ENCODE data around the gene ERC2. TPM values are rescaled to one million over a fixed set of nuclear protein-coding genes. Genes with fewer than 3 reads are reported as not detected.

The ERC2 gene
- total and polyA plus RNA-seq, 12 donors: 0.22 to 4.2 (median 1.7) TPM

- Histone ChIP-seq H3K36me3 (no peaks in the 10 kb centered on the region), H3K4me3 (no peak overlapping the region), H3K27me3 (peaks cover 0 to 7% (median 3%) of the 10 kb centered on the region in 7 donors), H3K4me1 (no peaks in the 10 kb centered on the region), H3K9me3 (no peaks in the 10 kb centered on the region), H3K27ac (no peak overlapping the region)
- ATAC-seq (no peak), DNase-seq (no peak)
- WGBS, 2 donors: 87 to 89% methylated on average over 4 of the region's 4 CpGs
- no peak for TF ChIP-seq CTCF (IDR thresholded peaks at IDR 0.05)
- intact Hi-C loops (cut with DNase I): no loop called here
Observed at GRCh38 chr3:55538158-55538557, 930.1 kb downstream of the ERC2 start.

- 93 to 94% methylated on average over 3 of the region's 3 CpGs for WGBS, 2 donors
Observed at GRCh38 chr3:55537563-55537962, 930.7 kb downstream of the ERC2 start.

GRCh38 chr3:55537129-55537528 is 931.1 kb downstream of the ERC2 start:
- Histone ChIP-seq H3K4me3 (no peak overlapping the region), H3K27ac (no peak overlapping the region), H3K36me3 (no peaks in the 10 kb centered on the region), H3K9me3 (no peaks in the 10 kb centered on the region), H3K4me1 (no peaks in the 10 kb centered on the region), H3K27me3 (peaks cover 0 to 7% (median under 1%) of the 10 kb centered on the region in 7 donors)
- 84 to 85% methylated on average over 7 of the region's 7 CpGs for WGBS, 2 donors
- no peak for ATAC-seq
- no peak for TF ChIP-seq CTCF (IDR thresholded peaks at IDR 0.05)
- DNase-seq: no peak
- intact Hi-C loops (cut with DNase I): no loop called here

More at GRCh38 chr3:55537563-55537962, 930.7 kb downstream of the ERC2 start:
- no peak overlapping the region for H3K4me3 ChIP-seq
- intact Hi-C loops (cut with DNase I): no loop called here
- no peak for TF ChIP-seq CTCF (IDR thresholded peaks at IDR 0.05)
- peaks cover 0 to 7% (median 3%) of the 10 kb centered on the region in 7 donors for H3K27me3 ChIP-seq
- no peak overlapping the region for H3K27ac ChIP-seq
- no peaks in the 10 kb centered on the region for H3K36me3 ChIP-seq
- H3K4me1 ChIP-seq: no peaks in the 10 kb centered on the region
- DNase-seq (no peak), ATAC-seq (no peak)
- H3K9me3 ChIP-seq: no peaks in the 10 kb centered on the region

GRCh38 chr3:55534876-55535275 is 933.4 kb downstream of the ERC2 start:
- no peak for ATAC-seq
- Histone ChIP-seq H3K36me3 (no peaks in the 10 kb centered on the region), H3K4me3 (no peak overlapping the region), H3K4me1 (no peaks in the 10 kb centered on the region), H3K27me3 (no peaks in the 10 kb centered on the region), H3K27ac (no peak overlapping the region), H3K9me3 (no peaks in the 10 kb centered on the region)
- intact Hi-C loops (cut with DNase I): no loop called here
- DNase-seq: no peak
- TF ChIP-seq CTCF (IDR thresholded peaks at IDR 0.05): no peak
- WGBS, 2 donors: 62 to 79% methylated on average over 2 of the region's 2 CpGs

Measured in heart right ventricle (tissue), 16 donors.